Thoracic aorta (tissue), 2 donors: ENCODE data around the gene RGS19. TPM values are rescaled to one million over a fixed set of nuclear protein-coding genes. Genes with fewer than 3 reads are reported as not detected.

Experiments used
- ATAC-seq: fragments of 150-250 bp; one replicate; pipeline ENCODE4 v1.8.0; 2017; ENCODE audit warnings: low read depth; ENCODE audit not compliant: insufficient number of reproducible peaks, low FRiP score
- DNase-seq: peaks from one replicate; pipeline ENCODE4 v3.0.0-alpha.2; 2020; ENCODE audit warnings: low spot score
- H3K27ac ChIP-seq, 2 donors: fragments of 200-600 bp; sonication (generic); 1 replicate in 1 of 2; 2 replicates in 1 of 2; pipeline ENCODE4 v1.5.1; 2016; ENCODE audit warnings: mild to moderate bottlenecking in 2 of 2, moderate library complexity in 2 of 2
- H3K27me3 ChIP-seq: fragments of 200-600 bp; sonication (generic); replicated peaks from 2 replicates; pipeline ENCODE4 v1.6.0; 2016; ENCODE audit warnings: mild to moderate bottlenecking; ENCODE audit not compliant: insufficient read depth
- H3K36me3 ChIP-seq: fragments of 200-600 bp; sonication (generic); one replicate; pipeline ENCODE4 v1.5.1; 2016
- H3K4me1 ChIP-seq, 2 donors: fragments of 200-600 bp; sonication (generic); 1 replicate in 1 of 2; 2 replicates in 1 of 2; pipeline versions ENCODE4 v1.5.1 to v1.6.0; 2016; ENCODE audit warnings: low read depth in 2 of 2, mild to moderate bottlenecking in 1 of 2; ENCODE audit not compliant: control insufficient read depth in 1 of 2
- H3K4me3 ChIP-seq: fragments of 200-600 bp; sonication (generic); 2 replicates; pipeline ENCODE4 v1.5.1; 2016; ENCODE audit warnings: mild to moderate bottlenecking
- H3K9me3 ChIP-seq: fragments of 200-600 bp; sonication (generic); 2 replicates; pipeline ENCODE4 v1.5.1; 2016
- total RNA-seq, 2 donors: library from RNA; depleted of rRNA; stranded (reverse); fragments of >200 nt; gene quantifications; one replicate each; pipeline versions ENCODE4 v1.1.0 to v1.2.3, GENCODE V29; 2016
- TF ChIP-seq, protein P1 (sequence below): fragments of 200-600 bp; sonication (generic); IDR thresholded peaks from one replicate; pipeline ENCODE4 v1.5.1; 2019; ENCODE audit warnings: antibody characterized with exemption

The RGS19 gene
- total RNA-seq, 2 donors from 2014 or later: 20.6 to 41.2 TPM

DNA sequence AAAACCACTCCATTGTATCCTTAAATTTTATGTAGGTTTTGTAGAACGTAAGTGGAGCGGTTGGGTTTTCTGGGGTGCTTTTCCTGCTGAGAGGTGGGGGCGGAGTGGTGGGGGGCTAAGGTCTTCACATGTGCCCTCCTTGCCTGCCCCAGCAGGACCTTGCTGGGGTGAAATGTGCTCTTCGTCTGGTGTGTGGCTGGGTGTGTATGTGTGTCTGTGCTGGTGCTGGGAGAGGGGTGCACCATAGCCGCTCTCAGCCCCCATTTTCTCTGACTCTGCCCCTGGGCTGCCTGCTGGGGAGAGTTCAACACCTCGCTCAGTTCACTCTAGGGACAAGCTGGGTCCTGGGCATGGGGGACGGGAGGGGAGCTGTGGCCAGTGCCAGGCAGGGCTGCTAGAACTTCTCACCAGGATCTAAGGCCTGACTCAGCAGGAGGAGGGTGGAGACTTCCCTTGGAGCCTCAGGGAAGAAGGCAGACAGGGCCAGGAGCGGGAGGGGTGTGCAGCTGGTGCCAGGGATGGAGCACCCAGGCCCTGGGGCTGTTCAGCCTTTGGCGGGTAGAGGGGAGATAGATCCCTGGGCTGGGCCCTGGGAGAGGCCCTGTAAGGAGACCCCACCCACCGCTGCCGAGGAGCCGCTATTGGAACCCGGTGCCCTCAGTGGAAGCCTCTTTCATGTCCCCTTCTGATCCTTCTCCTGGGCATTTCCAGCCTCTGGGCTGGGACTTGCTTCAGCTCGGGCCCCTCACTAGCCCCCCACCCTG is 34.7 kb downstream of the RGS19 start:
- Histone ChIP-seq H3K4me3 (no peak overlapping the region), H3K27me3 (no peaks in the 10 kb centered on the region), H3K4me1 (peaks cover 4 to 22% of the 10 kb centered on the region in 2 donors), H3K27ac (no peak overlapping the region), H3K36me3 (no peaks in the 10 kb centered on the region), H3K9me3 (no peaks in the 10 kb centered on the region)
- TF ChIP-seq, protein P1, sequence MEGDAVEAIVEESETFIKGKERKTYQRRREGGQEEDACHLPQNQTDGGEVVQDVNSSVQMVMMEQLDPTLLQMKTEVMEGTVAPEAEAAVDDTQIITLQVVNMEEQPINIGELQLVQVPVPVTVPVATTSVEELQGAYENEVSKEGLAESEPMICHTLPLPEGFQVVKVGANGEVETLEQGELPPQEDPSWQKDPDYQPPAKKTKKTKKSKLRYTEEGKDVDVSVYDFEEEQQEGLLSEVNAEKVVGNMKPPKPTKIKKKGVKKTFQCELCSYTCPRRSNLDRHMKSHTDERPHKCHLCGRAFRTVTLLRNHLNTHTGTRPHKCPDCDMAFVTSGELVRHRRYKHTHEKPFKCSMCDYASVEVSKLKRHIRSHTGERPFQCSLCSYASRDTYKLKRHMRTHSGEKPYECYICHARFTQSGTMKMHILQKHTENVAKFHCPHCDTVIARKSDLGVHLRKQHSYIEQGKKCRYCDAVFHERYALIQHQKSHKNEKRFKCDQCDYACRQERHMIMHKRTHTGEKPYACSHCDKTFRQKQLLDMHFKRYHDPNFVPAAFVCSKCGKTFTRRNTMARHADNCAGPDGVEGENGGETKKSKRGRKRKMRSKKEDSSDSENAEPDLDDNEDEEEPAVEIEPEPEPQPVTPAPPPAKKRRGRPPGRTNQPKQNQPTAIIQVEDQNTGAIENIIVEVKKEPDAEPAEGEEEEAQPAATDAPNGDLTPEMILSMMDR: no peak
- DNase-seq (no peak), ATAC-seq (no peak)

DNA sequence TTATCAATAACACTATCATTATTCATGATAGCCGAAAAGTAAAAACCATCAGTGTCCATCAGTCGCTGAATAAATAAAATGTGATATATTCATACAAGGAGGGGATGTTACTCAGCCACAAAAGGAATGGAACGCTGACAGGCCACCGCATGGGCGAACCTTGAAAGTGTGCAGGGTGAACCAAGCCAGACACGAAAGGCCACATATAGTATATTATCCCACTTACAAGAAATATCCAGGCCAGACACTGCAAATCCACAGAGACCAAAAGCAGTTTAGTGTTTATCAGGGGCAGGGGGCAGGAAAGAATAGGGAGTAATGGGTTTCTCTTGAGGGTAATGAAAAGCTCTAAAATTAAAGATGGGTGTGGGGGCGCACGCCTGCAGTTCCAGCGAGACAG is 35.5 kb downstream of the RGS19 start:
- H3K9me3 ChIP-seq: no peaks in the 10 kb centered on the region

DNA sequence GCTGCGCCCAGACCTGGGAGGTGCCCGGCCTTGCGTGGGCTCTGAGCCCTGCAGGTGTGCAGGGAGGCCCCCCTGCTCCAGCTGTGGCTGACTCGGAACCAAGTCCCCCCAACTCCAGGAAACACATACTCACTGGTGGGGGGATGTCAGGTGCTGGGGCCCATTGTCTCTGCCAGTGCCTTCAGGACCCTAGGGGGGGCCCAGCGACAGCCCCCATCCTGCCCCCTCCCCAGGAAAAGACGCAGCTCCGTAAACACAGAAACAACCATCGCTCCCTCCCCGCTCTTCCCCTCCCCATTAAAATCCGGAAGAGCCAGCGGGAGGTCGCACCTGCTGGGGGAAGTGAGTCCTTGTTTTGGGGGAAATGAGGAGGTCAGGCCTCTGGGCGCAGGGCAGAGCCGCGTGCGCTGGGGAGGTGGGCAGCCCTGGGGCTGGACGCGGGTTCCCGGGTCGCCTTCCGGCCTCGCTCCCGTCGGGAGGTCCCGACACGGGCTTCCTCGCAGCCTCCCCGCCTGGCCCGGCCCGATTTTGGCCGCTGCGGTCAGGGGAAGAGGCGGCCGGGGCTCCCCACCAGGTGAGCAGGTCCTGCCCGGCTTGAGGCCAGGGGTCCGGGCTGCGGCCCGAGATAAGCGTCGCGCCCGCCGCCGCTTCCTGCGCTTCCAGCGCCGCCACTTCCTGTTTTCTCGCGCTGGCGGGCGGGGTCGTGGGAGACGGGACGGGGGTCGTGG is 37.1 kb downstream of the RGS19 start:
- TF ChIP-seq, protein P1: no peak
- Histone ChIP-seq H3K27ac (peak overlapping the region in 1 of 2 donors; percentile 28), H3K4me1 (peaks cover 13 to 23% of the 10 kb centered on the region in 2 donors), H3K4me3 (peak overlapping the region; percentile 66), H3K36me3 (no peaks in the 10 kb centered on the region), H3K9me3 (no peaks in the 10 kb centered on the region), H3K27me3 (no peaks in the 10 kb centered on the region)
- DNase-seq (no peak), ATAC-seq (no peak)

More for the DNA sequence above, 35.5 kb downstream of the RGS19 start:
- no peaks in the 10 kb centered on the region for H3K27me3 ChIP-seq
- no peak for DNase-seq
- ATAC-seq: no peak
- no peak overlapping the region for H3K4me3 ChIP-seq
- H3K36me3 ChIP-seq: no peaks in the 10 kb centered on the region
- H3K27ac ChIP-seq: no peak overlapping the region
- H3K4me1 ChIP-seq: peaks cover 4 to 26% of the 10 kb centered on the region in 2 donors
- TF ChIP-seq, protein P1: no peak

DNA sequence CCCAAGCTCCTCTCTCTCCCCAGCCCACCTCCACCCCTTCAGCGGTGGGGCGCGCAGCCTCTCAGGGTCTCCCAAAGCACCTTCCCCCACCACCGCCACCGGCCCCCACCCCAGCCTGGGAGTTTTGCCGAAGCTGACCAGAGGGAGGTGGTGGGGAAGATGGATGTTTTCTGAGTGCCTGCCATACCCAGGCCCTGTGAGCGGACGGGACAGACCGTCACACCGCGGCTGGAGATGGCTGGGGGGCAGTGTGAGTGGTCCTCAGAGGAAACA is 37.6 kb downstream of the RGS19 start:
- Histone ChIP-seq H3K4me1 (peaks cover 13 to 23% of the 10 kb centered on the region in 2 donors), H3K4me3 (peak overlapping the region; percentile 66), H3K27me3 (no peaks in the 10 kb centered on the region), H3K9me3 (no peaks in the 10 kb centered on the region), H3K36me3 (no peaks in the 10 kb centered on the region), H3K27ac (peak overlapping the region in 1 of 2 donors; percentile 28)
- ATAC-seq (no peak), DNase-seq (no peak)
- TF ChIP-seq, protein P1: no peak

DNA sequence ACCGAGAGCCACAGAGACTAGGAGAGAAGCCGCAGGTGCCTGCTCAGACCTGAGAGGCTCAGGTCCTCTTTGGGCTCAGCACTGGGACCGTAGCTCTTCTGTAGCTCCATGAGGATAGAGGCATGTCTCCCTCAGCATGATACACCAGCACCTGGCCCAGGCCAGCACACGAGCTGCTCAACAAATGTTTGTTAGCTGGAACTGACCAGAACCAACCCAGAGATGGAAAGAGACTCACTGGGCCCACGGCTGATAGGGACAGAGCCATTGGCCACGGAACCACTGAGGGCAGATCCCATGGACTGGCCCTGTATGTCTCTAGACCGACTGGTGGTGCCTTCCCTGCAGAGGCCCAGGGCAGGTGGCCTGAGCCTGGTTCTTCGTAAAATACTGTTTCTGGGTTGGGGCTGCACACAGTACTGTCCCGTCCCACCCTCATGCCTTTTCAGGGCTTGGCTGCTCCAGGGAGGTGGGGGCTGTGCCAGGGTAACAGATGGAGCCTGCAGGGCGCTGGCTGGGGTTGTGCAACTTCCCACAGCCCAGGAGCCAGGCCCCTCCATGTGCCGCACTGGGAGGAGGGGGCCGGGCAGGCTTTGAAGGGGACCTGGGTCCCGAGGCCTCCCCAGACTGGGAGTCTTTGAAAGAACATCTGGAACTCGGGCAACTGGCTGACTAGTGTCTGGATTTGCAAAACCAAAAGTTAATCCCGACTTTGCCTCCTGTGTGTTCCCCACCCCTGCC is 38.1 kb downstream of the RGS19 start:
- Histone ChIP-seq H3K27me3 (no peaks in the 10 kb centered on the region), H3K27ac (no peak overlapping the region), H3K4me1 (peaks cover 13 to 23% of the 10 kb centered on the region in 2 donors), H3K4me3 (peak overlapping the region; percentile 66), H3K9me3 (no peaks in the 10 kb centered on the region), H3K36me3 (no peaks in the 10 kb centered on the region)
- TF ChIP-seq, protein P1: no peak
- DNase-seq (no peak), ATAC-seq (no peak)
